ENCODE data around the gene DAPP1. TPM values are rescaled to one million over a fixed set of nuclear protein-coding genes. Genes with fewer than 3 reads are reported as not detected.
A peak's percentile ranks its signal among the peaks of the same experiment; 100 is the strongest.

The DAPP1 gene
- total RNA-seq, 4 donors from 2014 or later: 14.6 to 52.2 (median 25.7) TPM

GRCh38 chr4:99801005-99801699, 15.5 kb upstream of the DAPP1 start:
- H3K4me3 ChIP-seq: no peak overlapping the region
- no peak for DNase-seq (ENCODE audit: low spot score in 2 of 2)
- WGBS: 76% methylated on average over 3 of the region's 3 CpGs
- H3K27me3 ChIP-seq: peaks cover 3% of the 10 kb centered on the region
- H3K9me3 ChIP-seq: no peaks in the 10 kb centered on the region
- no peaks in the 10 kb centered on the region for H3K4me1 ChIP-seq
- H3K36me3 ChIP-seq: no peaks in the 10 kb centered on the region
- H3K27ac ChIP-seq: no peak overlapping the region
- TF ChIP-seq POLR2AphosphoS5 (IDR thresholded peaks at IDR 0.05) (no peak), EP300 (IDR thresholded peaks at IDR 0.05) (no peak), CTCF (IDR thresholded peaks at IDR 0.05) (no peak), POLR2A (IDR thresholded peaks at IDR 0.05) (no peak)

DNA sequence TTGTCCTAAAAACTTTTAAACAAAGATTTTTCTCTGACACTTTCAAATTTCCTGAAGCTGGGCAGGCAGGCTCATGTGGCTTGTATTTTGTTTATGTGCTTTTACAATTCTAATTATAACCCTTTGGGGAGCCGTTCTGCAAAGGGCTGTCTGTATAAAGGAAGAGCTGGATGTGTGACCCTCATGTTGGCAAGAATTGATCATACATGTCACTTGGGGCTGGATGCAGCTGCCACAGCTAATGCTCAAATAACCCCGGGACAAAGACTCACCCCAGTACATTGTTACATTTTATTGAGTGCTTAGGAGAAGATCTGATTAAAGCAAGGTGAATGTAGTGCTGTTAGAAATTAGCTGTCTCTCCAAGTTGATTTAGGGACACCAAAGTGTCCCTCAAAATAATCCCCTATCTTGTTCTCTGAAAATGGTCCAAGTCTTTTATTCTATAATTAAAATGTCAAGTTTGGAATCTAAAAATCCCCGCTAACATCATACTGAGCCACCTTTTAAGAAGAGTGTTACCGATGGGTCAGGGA, 13.0 kb upstream of the DAPP1 start:
- H3K4me1 ChIP-seq: no peaks in the 10 kb centered on the region
- no peak for DNase-seq (ENCODE audit: low spot score in 2 of 2)
- 50% methylated on average over 4 of the region's 4 CpGs for WGBS
- TF ChIP-seq POLR2A (IDR thresholded peaks at IDR 0.05): no peak
- TF ChIP-seq CTCF (IDR thresholded peaks at IDR 0.05): no peak
- no peak for TF ChIP-seq EP300 (IDR thresholded peaks at IDR 0.05)
- TF ChIP-seq POLR2AphosphoS5 (IDR thresholded peaks at IDR 0.05): no peak
- no peaks in the 10 kb centered on the region for H3K36me3 ChIP-seq
- H3K9me3 ChIP-seq: no peaks in the 10 kb centered on the region
- H3K27ac ChIP-seq: no peak overlapping the region
- peaks cover 3% of the 10 kb centered on the region for H3K27me3 ChIP-seq
- no peak overlapping the region for H3K4me3 ChIP-seq

GRCh38 chr4:99806545-99806944, 10.1 kb upstream of the DAPP1 start:
- no peak for TF ChIP-seq POLR2AphosphoS5 (IDR thresholded peaks at IDR 0.05)
- TF ChIP-seq CTCF (IDR thresholded peaks at IDR 0.05): no peak
- no peak for TF ChIP-seq POLR2A (IDR thresholded peaks at IDR 0.05)
- TF ChIP-seq EP300 (IDR thresholded peaks at IDR 0.05): no peak
- Histone ChIP-seq H3K4me1 (no peaks in the 10 kb centered on the region), H3K36me3 (no peaks in the 10 kb centered on the region), H3K27ac (no peak overlapping the region), H3K4me3 (no peak overlapping the region), H3K9me3 (no peaks in the 10 kb centered on the region), H3K27me3 (no peaks in the 10 kb centered on the region)
- DNase-seq (ENCODE audit: low spot score in 2 of 2): no peak
- WGBS: 60% methylated on average over 4 of the region's 4 CpGs

GRCh38 chr4:99807666-99808065, 9.0 kb upstream of the DAPP1 start:
- H3K27me3 ChIP-seq: no peaks in the 10 kb centered on the region
- 71% methylated on average over 4 of the region's 4 CpGs for WGBS
- TF ChIP-seq CTCF (IDR thresholded peaks at IDR 0.05) (no peak), POLR2AphosphoS5 (IDR thresholded peaks at IDR 0.05) (no peak), POLR2A (IDR thresholded peaks at IDR 0.05) (no peak), EP300 (IDR thresholded peaks at IDR 0.05) (no peak)

DNA sequence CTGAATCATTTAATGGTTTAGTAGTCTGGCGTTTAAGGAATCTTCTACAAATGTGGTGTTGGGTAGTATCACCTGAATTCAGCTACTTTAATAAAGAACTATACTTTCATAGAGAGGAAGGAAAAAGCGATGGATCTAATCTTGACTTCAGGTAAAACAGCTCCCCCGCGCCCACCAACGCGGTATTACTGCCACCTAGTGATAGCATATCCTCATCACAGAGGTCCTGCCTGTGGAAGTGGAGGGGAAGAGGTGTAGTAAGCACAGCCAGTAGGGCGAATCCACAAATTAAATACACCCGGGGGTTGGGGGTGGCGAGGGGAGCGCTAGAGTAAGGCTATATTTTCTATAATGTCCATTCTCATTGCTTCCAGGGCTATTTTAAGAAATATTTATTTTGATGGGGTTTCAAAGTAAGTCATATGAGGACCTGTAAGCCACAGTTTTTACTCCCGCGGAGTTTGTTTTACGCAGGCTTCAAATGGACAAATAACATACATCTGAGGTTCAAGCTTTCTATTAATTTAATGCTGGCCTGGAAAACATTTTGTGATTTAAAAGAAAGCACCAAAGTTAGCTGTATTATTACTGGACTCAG, 8.3 kb upstream of the DAPP1 start:
- Histone ChIP-seq H3K36me3 (no peaks in the 10 kb centered on the region), H3K4me3 (no peak overlapping the region), H3K4me1 (no peaks in the 10 kb centered on the region), H3K27me3 (no peaks in the 10 kb centered on the region), H3K9me3 (no peaks in the 10 kb centered on the region), H3K27ac (no peak overlapping the region)
- no peak for TF ChIP-seq POLR2A (IDR thresholded peaks at IDR 0.05)
- TF ChIP-seq POLR2AphosphoS5 (IDR thresholded peaks at IDR 0.05): no peak
- peak in 1 of 2 donors; percentile 41 for TF ChIP-seq CTCF (IDR thresholded peaks at IDR 0.05)
- DNase-seq (ENCODE audit: low spot score in 2 of 2): no peak
- 23% methylated on average over 13 of the region's 13 CpGs for whole genome bisulfite sequencing

More at GRCh38 chr4:99807666-99808065, 9.0 kb upstream of the DAPP1 start:
- DNase-seq (ENCODE audit: low spot score in 2 of 2): no peak
- no peak overlapping the region for H3K4me3 ChIP-seq
- H3K27ac ChIP-seq: no peak overlapping the region
- H3K36me3 ChIP-seq: no peaks in the 10 kb centered on the region
- H3K4me1 ChIP-seq: no peaks in the 10 kb centered on the region
- no peaks in the 10 kb centered on the region for H3K9me3 ChIP-seq
